C4-2B (cell line): ENCODE results near the gene ARHGEF28.

Experiments used
- H3K27ac ChIP-seq: fragments of 450-650 bp; 2 replicates; pipeline ENCODE4 v1.5.1; 2017
- CTCF ChIP-seq: fragments of 450-650 bp; conservative IDR thresholded peaks from 2 replicates; pipeline ENCODE4 v1.5.1; 2017; ENCODE audit warnings: mild to moderate bottlenecking
- ZFX ChIP-seq: fragments of 450-650 bp; IDR thresholded peaks from 2 replicates; pipeline ENCODE4 v1.6.1; 2017

ARHGEF28 gene

GRCh38 chr5:73825199-73825598 is 199.2 kb downstream of the ARHGEF28 start:
- no peak for TF ChIP-seq ZFX
- no peak for TF ChIP-seq CTCF
- no peak overlapping the region for H3K27ac ChIP-seq

DNA sequence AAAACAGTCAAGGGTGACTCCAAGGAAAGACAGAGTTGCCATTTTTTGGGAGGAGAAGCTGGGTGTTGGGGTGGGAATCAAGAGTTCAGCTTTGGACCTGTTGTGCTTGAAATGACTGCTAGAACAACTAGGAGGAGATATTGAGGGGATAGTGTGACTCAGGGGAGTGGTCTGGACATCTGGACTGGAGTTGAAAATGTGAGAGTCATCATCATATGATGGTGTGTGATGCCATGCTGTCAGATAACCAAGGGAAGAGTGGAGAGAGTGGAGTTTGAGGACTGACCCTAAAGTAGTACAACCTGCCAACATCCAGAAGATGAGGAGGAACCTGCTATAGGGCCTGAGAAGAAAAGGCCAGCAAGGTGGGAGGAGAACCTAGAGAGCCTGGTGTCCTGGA is 199.7 kb downstream of the ARHGEF28 start:
- TF ChIP-seq ZFX: no peak
- H3K27ac ChIP-seq: no peak overlapping the region

DNA sequence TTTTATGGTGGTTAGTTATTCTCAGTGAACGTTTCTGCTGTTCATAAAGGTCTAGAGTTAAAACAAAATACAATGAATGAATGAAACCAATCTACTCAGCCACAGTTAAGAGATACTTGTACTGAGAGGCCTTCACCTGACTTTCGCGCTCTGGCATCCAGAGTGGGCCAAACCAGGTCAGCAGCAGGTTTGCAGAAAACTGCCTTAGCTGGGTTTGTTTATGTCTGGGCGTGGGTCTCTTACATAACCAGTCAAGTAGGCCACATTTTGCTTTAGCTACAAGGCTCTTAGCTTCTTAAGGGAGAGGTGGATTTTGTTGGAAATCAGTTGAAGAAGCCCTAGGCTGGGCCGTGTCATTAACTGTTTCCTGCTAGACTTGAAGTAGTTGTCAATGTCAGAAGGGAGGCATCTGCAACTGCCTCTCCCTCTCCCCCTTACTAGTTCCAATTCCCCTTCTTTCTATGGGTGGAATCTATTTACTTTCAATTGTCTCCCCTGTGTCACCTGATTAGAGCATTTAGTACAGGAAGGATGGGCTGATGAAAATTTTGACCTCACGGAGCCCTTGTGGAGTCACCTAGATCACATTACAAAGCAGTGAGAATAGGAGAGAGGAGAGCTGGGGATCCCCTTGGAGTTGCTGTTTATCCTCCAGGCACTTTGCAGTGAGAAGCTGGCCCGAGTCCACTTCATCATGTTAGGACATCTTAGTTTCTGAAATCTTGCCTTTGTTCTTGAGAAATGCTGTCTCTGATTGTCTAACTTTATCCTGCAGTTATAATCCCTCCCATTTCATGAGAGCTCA is 200.5 kb downstream of the ARHGEF28 start:
- TF ChIP-seq ZFX: no peak
- TF ChIP-seq CTCF: no peak
- H3K27ac ChIP-seq: no peak overlapping the region

- H3K27ac ChIP-seq: no peak overlapping the region
- no peak for TF ChIP-seq CTCF
- no peak for TF ChIP-seq ZFX
These were observed 201.1 kb downstream of the ARHGEF28 start for GRCh38 chr5:73827106-73827450.

DNA sequence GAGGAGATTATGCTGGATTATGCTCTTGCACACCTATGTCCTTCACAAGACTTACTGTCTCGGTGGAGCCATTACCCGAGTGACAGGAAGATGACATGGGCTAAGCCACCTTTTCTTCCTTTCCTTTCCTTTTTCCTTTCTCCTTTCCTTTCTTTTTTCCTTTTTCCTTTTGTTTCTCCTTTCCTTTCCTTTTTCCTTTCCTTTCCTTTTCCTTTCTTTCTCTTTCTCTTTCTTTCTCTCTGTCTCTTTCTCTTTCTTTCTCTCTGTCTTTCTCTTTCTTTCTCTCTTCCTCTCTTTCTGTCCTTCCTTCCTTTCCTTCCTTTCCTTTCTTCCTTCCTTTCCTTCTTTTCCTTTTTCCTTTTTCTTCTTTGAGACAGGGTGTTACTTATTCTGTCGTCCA is 202.5 kb downstream of the ARHGEF28 start:
- H3K27ac ChIP-seq: no peak overlapping the region
- TF ChIP-seq ZFX (no peak), CTCF (no peak)

GRCh38 chr5:73830646-73831045 is 204.7 kb downstream of the ARHGEF28 start:
- H3K27ac ChIP-seq: no peak overlapping the region
- TF ChIP-seq CTCF (no peak), ZFX (no peak)

DNA sequence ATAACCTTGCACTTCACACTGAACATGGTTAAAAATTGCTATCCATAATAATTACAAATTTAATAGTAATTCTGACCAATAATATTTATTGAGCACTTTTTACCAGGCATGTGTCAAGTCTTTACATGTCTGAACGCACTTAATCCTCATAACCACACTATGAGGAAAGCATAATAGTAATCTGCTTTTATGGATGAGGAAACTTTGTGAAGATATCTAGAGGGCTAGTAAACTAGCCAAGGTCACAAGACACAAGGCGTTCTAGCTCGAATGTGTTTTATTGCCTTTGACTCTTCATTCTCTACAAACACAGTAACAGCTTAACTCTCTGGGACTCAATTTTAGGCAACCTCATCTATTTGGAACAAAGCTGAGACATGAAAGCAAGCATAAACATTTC is 205.1 kb downstream of the ARHGEF28 start:
- TF ChIP-seq ZFX: no peak
- no peak for TF ChIP-seq CTCF
- H3K27ac ChIP-seq: no peak overlapping the region

- H3K27ac ChIP-seq: no peak overlapping the region
- TF ChIP-seq ZFX: no peak
- no peak for TF ChIP-seq CTCF
These were observed 208.7 kb downstream of the ARHGEF28 start for GRCh38 chr5:73834693-73835092.
